GM12801 (cell line): ENCODE results near the gene SLC37A4.

ENCODE experiments used
- CTCF ChIP-seq: IDR thresholded peaks from one replicate; pipeline ENCODE4 v1.5.1; 2011; ENCODE audit warnings: control low read depth; ENCODE audit not compliant: insufficient read length; ENCODE audit errors: extremely low read depth

SLC37A4 gene

GRCh38 chr11:119034813-119035212 lies 4.1 kb upstream of the SLC37A4 start:
- no peak for TF ChIP-seq CTCF

- no peak for TF ChIP-seq CTCF
Observed at GRCh38 chr11:119031912-119032280, 1.2 kb upstream of the SLC37A4 start.

GRCh38 chr11:119030029-119030328 lies 698 bp downstream of the SLC37A4 start:
- no peak for TF ChIP-seq CTCF

GRCh38 chr11:119029340-119030028 lies 1.2 kb downstream of the SLC37A4 start:
- no peak for TF ChIP-seq CTCF

GRCh38 chr11:119029069-119029339 lies 1.7 kb downstream of the SLC37A4 start:
- no peak for TF ChIP-seq CTCF

- TF ChIP-seq CTCF: no peak
Observed at GRCh38 chr11:119028346-119029068, 2.2 kb downstream of the SLC37A4 start.

GRCh38 chr11:119027561-119028345 lies 2.9 kb downstream of the SLC37A4 start:
- no peak for TF ChIP-seq CTCF
